GM12892 (cell line): ENCODE results near the gene UQCRFS1.

Experiments
- POLR2A ChIP-seq: IDR thresholded peaks from 2 replicates; pipeline ENCODE4 v1.6.1; 2011; ENCODE audit warnings: low read depth, low read length, control low read depth
- POLR2AphosphoS5 ChIP-seq: IDR thresholded peaks from 2 replicates; pipeline ENCODE4 v1.6.1; 2011; ENCODE audit warnings: low read depth, low read length, control low read depth
- TAF1 ChIP-seq: IDR thresholded peaks from 2 replicates; pipeline ENCODE4 v1.6.1; 2011; ENCODE audit warnings: low read depth, mild to moderate bottlenecking, control low read depth, low read length, borderline replicate concordance

DNA sequence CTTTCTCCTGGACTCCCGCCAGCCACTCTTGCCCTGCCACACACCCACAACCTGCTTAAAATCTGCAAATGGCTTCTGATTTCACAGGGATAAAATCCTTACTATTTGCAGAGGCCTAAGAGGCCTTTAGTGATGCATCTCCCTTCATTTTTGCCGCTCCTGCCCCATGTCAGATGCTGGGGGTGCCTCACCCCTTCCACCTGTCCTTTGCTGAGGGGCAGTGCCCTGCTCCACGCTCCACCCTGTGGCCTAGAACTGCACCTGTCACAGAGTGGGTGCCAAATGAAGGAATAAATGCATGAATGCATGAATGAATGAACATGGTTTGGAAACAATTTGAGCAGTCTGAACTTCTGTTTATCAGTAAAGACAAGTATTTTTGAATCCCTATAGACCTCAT lies 34.1 kb upstream of the UQCRFS1 start:
- TF ChIP-seq POLR2A (no peak), TAF1 (no peak), POLR2AphosphoS5 (no peak)
